Measurements from ENCODE around the gene IGFLR1. TPM values are rescaled to one million over a fixed set of nuclear protein-coding genes. Genes with fewer than 3 reads are reported as not detected.

IGFLR1 gene
- total RNA-seq (ENCODE audit: low replicate concordance) = 1.3 and 1.9 TPM in 2 replicates

DNA sequence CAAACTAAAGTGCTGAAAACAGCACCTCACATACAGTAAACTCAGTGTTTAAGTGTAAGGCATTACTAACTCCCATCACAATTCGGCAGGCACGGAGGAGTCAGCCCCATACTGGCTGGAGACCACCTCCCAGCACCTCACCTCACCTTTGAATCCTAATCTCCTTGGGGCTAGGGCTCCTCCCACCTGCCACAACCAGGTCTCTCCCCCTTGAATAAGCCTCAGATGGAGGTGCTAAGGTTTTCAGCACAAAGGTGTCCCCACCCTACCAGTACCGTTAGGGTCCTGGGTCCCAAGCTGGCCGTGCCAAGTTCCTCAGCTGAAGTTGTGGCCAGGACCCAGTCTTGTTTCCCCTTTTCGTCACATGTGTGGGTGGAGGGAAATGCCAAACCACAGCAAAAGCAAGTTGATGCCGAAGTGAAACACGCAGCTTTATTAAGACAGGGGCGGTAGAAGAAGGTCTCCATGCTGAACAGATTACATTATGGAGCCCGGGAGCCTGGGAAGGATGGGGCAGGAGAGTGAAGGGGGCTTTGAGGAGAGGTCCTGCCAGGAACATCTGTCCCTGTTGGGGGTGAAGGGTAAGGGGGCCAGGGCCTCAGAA, at the start of gene IGFLR1:
Gene IGFLR1 (minus strand): TSS at position 332 of the 604 bp plus-strand sequence. CDS start 1,272 bp downstream, outside the sequence.
- no peak for DNase-seq (ENCODE audit: low read depth)
- TF ChIP-seq, protein P1, sequence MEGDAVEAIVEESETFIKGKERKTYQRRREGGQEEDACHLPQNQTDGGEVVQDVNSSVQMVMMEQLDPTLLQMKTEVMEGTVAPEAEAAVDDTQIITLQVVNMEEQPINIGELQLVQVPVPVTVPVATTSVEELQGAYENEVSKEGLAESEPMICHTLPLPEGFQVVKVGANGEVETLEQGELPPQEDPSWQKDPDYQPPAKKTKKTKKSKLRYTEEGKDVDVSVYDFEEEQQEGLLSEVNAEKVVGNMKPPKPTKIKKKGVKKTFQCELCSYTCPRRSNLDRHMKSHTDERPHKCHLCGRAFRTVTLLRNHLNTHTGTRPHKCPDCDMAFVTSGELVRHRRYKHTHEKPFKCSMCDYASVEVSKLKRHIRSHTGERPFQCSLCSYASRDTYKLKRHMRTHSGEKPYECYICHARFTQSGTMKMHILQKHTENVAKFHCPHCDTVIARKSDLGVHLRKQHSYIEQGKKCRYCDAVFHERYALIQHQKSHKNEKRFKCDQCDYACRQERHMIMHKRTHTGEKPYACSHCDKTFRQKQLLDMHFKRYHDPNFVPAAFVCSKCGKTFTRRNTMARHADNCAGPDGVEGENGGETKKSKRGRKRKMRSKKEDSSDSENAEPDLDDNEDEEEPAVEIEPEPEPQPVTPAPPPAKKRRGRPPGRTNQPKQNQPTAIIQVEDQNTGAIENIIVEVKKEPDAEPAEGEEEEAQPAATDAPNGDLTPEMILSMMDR (IDR thresholded peaks at IDR 0.05; ENCODE audit: insufficient read depth, low read length) = no peak
- no peak within 1 kb of the TSS for H3K4me3 ChIP-seq (ENCODE audit: low read depth, low read length)

DNA sequence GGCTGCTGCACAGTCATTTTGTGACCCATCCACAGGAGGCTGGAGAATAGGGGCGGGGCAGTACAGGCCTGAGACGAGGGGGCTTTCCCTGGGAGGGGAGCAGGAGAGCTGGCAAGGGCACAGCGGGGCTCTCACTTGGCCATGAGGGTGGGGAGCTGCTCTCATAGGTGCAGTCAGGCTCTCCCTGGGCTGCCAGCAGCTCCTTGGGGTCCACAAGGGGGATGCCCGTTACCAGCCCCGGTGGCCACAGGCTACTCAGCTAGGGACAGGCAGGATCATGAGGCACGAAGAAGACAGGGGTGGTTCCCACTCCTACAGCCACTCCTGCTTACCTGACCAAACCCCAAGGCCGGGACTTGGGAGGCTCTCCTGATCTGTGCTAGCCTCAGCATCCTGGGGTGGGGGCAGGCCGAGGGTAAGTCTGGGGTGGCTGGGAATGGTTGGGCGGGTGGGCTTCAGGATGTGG, 49.6 kb upstream of the IGFLR1 start:
- DNase-seq (ENCODE audit: low read depth) = no peak
- H3K4me3 ChIP-seq (ENCODE audit: low read depth, low read length) = no peak overlapping the region
- TF ChIP-seq, protein P1 (IDR thresholded peaks at IDR 0.05; ENCODE audit: insufficient read depth, low read length) = no peak

- TF ChIP-seq, protein P1 (IDR thresholded peaks at IDR 0.05; ENCODE audit: insufficient read depth, low read length) = no peak
- H3K4me3 ChIP-seq (ENCODE audit: low read depth, low read length) = no peak overlapping the region
- DNase-seq (ENCODE audit: low read depth) = no peak
Measured at GRCh38 chr19:35790981-35791813, 48.9 kb upstream of the IGFLR1 start.

GRCh38 chr19:35789978-35790944, 48.0 kb upstream of the IGFLR1 start:
- no peak for DNase-seq (ENCODE audit: low read depth)
- TF ChIP-seq, protein P1 (IDR thresholded peaks at IDR 0.05; ENCODE audit: insufficient read depth, low read length) = no peak
- H3K4me3 ChIP-seq (ENCODE audit: low read depth, low read length) = no peak overlapping the region

- DNase-seq (ENCODE audit: low read depth) = no peak
- no peak overlapping the region for H3K4me3 ChIP-seq (ENCODE audit: low read depth, low read length)
- TF ChIP-seq, protein P1 (IDR thresholded peaks at IDR 0.05; ENCODE audit: insufficient read depth, low read length) = no peak
Measured at GRCh38 chr19:35789195-35789977, 47.1 kb upstream of the IGFLR1 start.
